Nephron progenitor cell (in vitro differentiated cells): ENCODE data around the gene JARID2.

Source experiments
- DNase-seq: peaks from one replicate; pipeline ENCODE4 v3.0.0; 2021
- H3K27ac Mint-ChIP-seq: 2 replicates; pipeline ENCODE4 v1.8.0; 2021; ENCODE audit warnings: mild to moderate bottlenecking, moderate library complexity, mixed read lengths
- H3K27me3 Mint-ChIP-seq: 2 replicates; pipeline ENCODE4 v1.8.0; 2021; ENCODE audit warnings: mild to moderate bottlenecking, low read depth, mixed read lengths; ENCODE audit not compliant: poor library complexity
- H3K36me3 Mint-ChIP-seq: 2 replicates; pipeline ENCODE4 v1.8.0; 2021; ENCODE audit warnings: low read depth, mixed read lengths
- H3K4me1 Mint-ChIP-seq: 2 replicates; pipeline ENCODE4 v1.8.0; 2021; ENCODE audit warnings: mixed read lengths
- H3K4me3 Mint-ChIP-seq: 2 replicates; pipeline ENCODE4 v1.8.0; 2021; ENCODE audit warnings: mild to moderate bottlenecking, moderate library complexity, mixed read lengths
- H3K9me3 Mint-ChIP-seq: 2 replicates; pipeline ENCODE4 v1.8.0; 2021; ENCODE audit warnings: mild to moderate bottlenecking, moderate library complexity, mixed read lengths
- TF ChIP-seq, protein P1 (sequence below): fragments of 200-600 bp; sonication (generic); IDR thresholded peaks from 2 replicates; pipeline ENCODE4 v1.5.0; 2021; ENCODE audit warnings: antibody characterized with exemption

The JARID2 gene

DNA sequence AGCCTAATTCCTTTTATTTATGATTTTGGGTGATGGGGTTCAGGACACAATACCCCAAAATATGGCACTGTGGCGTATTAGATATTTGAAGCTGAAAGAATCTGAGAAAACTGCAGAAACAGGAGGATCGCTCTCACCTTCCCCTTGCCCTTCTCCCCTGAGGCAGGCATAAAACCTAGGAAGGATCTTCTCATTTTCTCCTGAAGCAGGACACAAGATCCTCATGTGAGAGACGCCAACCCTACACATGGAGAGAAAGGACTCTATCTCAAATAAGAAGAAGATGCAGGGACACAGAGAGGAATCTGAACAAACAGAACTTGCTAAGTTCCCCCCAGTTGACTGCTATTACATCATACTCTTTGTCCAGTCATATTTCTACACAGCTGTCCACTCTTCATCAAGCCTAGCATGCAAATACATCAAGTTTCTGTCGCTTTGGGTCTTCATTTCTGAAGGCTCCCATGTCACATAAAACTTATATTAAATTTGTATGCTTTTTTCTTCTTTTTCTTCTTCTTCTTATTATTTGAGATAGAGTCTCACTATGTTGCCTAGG lies 307.9 kb downstream of the JARID2 start:
- no peak for DNase-seq
- Mint-ChIP-seq H3K27ac (peak overlapping the region; percentile 45), H3K4me1 (peaks cover 29% of the 10 kb centered on the region), H3K27me3 (no peaks in the 10 kb centered on the region), H3K4me3 (no peak overlapping the region), H3K9me3 (no peaks in the 10 kb centered on the region), H3K36me3 (peaks cover 4% of the 10 kb centered on the region)
- TF ChIP-seq, protein P1, sequence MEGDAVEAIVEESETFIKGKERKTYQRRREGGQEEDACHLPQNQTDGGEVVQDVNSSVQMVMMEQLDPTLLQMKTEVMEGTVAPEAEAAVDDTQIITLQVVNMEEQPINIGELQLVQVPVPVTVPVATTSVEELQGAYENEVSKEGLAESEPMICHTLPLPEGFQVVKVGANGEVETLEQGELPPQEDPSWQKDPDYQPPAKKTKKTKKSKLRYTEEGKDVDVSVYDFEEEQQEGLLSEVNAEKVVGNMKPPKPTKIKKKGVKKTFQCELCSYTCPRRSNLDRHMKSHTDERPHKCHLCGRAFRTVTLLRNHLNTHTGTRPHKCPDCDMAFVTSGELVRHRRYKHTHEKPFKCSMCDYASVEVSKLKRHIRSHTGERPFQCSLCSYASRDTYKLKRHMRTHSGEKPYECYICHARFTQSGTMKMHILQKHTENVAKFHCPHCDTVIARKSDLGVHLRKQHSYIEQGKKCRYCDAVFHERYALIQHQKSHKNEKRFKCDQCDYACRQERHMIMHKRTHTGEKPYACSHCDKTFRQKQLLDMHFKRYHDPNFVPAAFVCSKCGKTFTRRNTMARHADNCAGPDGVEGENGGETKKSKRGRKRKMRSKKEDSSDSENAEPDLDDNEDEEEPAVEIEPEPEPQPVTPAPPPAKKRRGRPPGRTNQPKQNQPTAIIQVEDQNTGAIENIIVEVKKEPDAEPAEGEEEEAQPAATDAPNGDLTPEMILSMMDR = no peak

DNA sequence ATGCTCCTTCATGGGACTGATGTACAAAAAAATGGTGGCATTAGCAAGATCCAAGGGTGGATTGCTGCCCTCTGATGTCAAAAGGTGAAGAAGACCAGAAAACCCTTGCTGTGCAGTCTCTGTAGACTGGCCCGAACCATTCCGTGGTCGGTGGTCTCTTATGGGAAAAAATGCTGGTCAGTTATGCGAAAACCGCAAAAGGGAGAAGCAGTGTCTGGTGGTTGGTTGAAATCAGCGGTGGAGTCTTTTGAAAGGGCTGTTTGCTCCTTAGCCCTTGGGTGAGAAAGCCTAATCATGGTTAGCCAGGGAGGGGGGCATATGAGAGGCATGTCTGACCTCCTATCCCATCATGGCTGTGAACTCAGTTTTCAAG lies 308.8 kb downstream of the JARID2 start:
- peaks cover 26% of the 10 kb centered on the region for H3K4me1 Mint-ChIP-seq
- no peak overlapping the region for H3K27ac Mint-ChIP-seq
- TF ChIP-seq, protein P1 = no peak
- H3K36me3 Mint-ChIP-seq = peaks cover 4% of the 10 kb centered on the region
- no peak for DNase-seq
- no peaks in the 10 kb centered on the region for H3K9me3 Mint-ChIP-seq
- H3K27me3 Mint-ChIP-seq = no peaks in the 10 kb centered on the region
- no peak overlapping the region for H3K4me3 Mint-ChIP-seq

DNA sequence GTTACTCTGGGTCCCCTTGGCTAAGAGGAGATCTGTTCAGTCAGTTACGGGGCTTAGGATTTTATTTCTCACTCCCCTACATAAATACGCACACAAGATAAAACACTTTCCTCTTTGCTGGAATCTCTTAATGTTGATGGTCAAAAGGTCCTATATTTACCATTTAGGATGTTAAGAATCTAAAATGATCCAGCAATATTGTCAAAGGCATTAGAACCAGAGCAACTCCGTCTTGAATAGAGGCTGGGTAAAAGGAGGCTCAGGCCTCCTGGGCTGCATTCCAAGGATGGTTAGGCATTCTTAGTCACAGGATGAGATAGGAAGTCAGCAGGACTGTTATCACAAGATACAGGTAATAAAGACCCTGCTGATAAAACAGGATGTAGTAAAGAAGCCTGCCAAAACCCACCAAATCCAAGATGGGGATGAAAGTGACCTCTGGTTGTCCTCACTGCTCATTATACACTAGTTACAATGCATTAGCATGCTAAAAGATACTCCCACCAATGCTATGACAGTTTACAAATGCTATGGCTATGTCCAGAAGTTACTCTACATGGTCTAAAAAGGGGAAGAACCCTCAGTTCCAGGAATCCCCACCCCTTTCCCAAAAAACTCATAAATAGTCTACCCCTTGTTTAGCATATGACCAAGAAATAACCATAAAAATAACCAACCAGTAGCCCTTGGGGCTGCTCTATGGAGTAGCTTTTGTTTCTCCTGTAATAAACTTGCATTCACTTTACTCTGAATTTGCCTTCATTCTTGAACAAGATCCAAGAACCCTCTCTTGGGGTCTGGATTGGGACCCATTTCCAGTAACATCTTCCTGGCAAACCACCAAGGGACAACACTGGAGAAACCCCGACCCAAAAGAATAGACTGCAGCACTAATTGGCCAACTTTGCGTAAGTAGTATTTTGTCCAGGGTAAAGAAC lies 309.5 kb downstream of the JARID2 start:
- no peak overlapping the region for H3K4me3 Mint-ChIP-seq
- no peak overlapping the region for H3K27ac Mint-ChIP-seq
- no peaks in the 10 kb centered on the region for H3K9me3 Mint-ChIP-seq
- TF ChIP-seq, protein P1 = no peak
- H3K4me1 Mint-ChIP-seq = peaks cover 24% of the 10 kb centered on the region
- no peak for DNase-seq
- H3K36me3 Mint-ChIP-seq = peaks cover 4% of the 10 kb centered on the region
- H3K27me3 Mint-ChIP-seq = no peaks in the 10 kb centered on the region

DNA sequence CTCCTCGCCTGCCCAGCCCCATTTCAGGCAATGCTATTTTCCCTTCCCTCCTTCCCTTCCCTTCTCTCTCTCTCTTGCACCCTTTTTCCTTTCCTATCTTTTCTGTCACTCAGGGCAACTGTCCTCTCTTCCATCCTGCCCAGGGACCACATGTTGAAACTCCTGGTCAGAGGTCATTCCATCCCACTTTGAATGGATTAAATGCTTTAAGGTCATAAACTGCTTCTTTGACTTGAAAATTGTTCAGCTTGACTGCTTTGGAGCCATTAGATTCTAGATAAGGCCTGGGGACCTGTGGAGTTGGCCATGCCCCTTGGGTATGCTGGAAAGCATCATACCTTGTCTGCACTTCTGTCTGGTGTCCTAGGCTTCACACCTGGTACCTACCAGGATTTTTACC lies 310.8 kb downstream of the JARID2 start:
- DNase-seq = no peak
- H3K27me3 Mint-ChIP-seq = no peaks in the 10 kb centered on the region
- peaks cover 4% of the 10 kb centered on the region for H3K36me3 Mint-ChIP-seq
- H3K4me3 Mint-ChIP-seq = no peak overlapping the region
- H3K4me1 Mint-ChIP-seq = peaks cover 10% of the 10 kb centered on the region
- TF ChIP-seq, protein P1 = no peak
- no peaks in the 10 kb centered on the region for H3K9me3 Mint-ChIP-seq
- H3K27ac Mint-ChIP-seq = peak overlapping the region; percentile 4

DNA sequence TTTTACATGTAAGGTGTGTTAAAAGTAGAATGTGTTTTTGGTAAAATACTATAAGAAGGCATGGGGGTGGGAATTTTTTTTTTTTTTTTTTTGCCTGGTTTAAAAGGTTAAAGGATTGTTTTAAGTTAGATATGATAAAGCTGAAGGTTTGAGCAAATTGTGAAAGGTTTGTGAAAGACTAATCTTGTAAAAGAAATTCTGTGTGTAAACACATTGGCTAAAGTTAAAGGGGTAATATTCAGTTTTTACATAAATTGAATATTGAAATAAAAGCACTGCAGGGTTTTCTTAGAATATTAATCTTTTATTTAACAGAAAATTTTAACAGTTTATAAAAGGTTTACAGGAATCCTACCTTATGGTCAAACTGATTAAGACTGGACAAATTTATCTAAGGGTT lies 311.3 kb downstream of the JARID2 start:
- DNase-seq = no peak
- Mint-ChIP-seq H3K36me3 (peaks cover 4% of the 10 kb centered on the region), H3K27ac (no peak overlapping the region), H3K4me1 (peaks cover 6% of the 10 kb centered on the region), H3K9me3 (no peaks in the 10 kb centered on the region), H3K4me3 (no peak overlapping the region), H3K27me3 (no peaks in the 10 kb centered on the region)
- TF ChIP-seq, protein P1 = no peak

DNA sequence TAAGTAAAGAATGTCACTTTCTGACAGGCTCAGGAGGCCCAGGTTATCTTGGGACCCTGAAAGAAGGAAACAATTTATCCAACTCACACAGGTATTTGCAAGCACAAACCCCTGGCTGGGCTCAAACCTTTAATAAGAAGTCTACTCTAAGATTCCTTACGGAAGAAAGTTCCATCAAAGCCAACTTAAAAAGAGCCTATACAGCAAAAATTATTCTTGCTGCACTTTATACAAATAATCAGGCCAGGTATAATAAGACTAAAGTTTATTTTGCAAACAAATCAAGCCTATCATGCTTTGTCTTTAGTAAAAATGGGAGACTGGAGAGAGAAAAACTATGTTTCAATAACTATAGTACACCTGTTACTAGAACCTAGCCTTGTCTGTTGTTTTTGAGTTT lies 314.8 kb downstream of the JARID2 start:
- Mint-ChIP-seq H3K36me3 (peaks cover 5% of the 10 kb centered on the region), H3K27ac (no peak overlapping the region), H3K27me3 (no peaks in the 10 kb centered on the region), H3K4me3 (no peak overlapping the region), H3K9me3 (peaks cover 4% of the 10 kb centered on the region), H3K4me1 (peaks cover 27% of the 10 kb centered on the region)
- no peak for DNase-seq
- TF ChIP-seq, protein P1 = no peak
